Measurements from ENCODE around the gene SHISA4.

SHISA4 gene

DNA sequence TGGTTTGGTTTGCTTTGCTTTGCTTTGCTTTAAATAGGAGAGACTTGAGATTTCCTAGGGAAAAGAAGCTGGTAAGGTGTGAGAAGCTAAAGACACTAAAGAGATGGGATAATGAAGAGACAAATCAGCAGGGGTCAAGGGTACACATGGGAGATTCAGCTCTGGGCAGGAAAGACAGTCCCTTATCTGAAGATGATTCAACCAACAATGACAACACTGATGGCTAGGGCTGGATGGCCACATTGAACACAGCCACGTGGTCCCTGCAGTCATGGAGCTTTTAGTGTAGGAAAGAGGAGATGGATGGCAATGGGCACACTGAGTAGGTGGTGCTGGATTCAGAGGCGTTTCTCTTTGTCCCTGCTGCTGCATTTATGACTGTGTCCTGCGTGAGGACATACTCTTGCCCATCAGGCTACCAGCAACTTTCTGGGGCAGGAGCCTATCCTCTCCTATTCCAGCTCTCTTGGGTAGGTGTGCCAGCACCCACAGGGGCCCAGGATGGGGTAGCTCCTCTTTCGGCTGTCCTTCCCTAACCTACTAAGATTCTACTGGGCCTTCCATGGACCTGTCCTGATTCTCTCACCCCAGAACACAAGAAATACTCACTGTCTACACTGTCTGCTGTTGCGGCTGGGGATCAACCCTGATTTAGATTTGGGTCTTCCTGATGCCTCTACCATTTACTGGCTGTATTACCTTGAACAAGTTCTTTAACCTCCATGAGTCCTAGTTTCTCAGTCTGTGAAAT is 1.4 kb upstream of the SHISA4 start:
- Histone ChIP-seq H3K27ac (no peak overlapping the region), H3K36me3 (peaks cover 14% of the 10 kb centered on the region), H3K4me3 (ENCODE audit: low read depth, low read length) (no peak overlapping the region), H3K9me3 (ENCODE audit: severe bottlenecking) (no peaks in the 10 kb centered on the region), H3K27me3 (ENCODE audit: insufficient read depth, low read depth, severe bottlenecking) (no peaks in the 10 kb centered on the region)
- DNase-seq: no peak
- TF ChIP-seq, protein P1, sequence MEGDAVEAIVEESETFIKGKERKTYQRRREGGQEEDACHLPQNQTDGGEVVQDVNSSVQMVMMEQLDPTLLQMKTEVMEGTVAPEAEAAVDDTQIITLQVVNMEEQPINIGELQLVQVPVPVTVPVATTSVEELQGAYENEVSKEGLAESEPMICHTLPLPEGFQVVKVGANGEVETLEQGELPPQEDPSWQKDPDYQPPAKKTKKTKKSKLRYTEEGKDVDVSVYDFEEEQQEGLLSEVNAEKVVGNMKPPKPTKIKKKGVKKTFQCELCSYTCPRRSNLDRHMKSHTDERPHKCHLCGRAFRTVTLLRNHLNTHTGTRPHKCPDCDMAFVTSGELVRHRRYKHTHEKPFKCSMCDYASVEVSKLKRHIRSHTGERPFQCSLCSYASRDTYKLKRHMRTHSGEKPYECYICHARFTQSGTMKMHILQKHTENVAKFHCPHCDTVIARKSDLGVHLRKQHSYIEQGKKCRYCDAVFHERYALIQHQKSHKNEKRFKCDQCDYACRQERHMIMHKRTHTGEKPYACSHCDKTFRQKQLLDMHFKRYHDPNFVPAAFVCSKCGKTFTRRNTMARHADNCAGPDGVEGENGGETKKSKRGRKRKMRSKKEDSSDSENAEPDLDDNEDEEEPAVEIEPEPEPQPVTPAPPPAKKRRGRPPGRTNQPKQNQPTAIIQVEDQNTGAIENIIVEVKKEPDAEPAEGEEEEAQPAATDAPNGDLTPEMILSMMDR (IDR thresholded peaks at IDR 0.05; ENCODE audit: low read depth, low read length): no peak

DNA sequence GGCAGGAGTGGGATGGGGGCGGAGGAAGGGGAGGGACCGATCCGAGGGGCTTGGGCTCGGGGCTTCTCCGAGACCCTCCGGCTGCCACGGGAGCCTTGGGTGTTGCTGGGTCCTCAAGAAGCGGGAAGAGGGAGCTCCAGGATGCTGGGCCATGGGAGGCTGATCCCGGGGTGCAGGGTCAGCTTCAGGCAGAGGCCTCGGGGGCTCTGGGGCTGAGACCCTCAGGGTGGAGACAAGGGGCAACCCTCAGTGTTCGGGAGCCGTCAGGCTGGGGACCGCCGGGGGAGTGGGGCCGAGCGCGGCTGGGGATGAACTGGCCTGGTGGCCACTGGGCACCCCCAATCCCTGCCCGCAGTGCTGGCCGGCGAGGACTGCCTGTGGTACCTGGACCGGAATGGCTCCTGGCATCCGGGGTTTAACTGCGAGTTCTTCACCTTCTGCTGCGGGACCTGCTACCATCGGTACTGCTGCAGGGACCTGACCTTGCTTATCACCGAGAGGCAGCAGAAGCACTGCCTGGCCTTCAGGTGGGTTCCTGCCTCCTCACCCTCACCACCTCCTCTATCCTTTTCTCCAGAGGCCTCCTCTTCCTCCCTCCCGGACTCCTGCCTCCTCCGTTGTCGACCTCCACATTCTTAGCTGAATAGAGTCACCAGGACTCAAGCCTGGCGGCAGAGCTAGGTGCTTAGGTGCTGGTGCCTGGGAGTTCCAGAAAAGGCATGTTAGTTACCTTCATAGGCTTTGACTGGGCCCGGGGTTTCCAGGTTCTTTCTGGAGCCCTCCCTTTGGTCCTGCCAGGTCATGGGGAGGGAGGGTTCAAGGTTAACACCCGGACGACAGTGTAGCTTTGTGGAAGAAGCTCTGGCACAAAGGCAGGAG is 631 bp downstream of the SHISA4 start:
- Histone ChIP-seq H3K36me3 (peaks cover 14% of the 10 kb centered on the region), H3K27ac (peak overlapping the region; percentile 45), H3K4me3 (ENCODE audit: low read depth, low read length) (peak overlapping the region; percentile 58), H3K9me3 (ENCODE audit: severe bottlenecking) (no peaks in the 10 kb centered on the region), H3K27me3 (ENCODE audit: insufficient read depth, low read depth, severe bottlenecking) (no peaks in the 10 kb centered on the region)
- TF ChIP-seq, protein P1 (IDR thresholded peaks at IDR 0.05; ENCODE audit: low read depth, low read length): no peak
- DNase-seq: peak; percentile 41

DNA sequence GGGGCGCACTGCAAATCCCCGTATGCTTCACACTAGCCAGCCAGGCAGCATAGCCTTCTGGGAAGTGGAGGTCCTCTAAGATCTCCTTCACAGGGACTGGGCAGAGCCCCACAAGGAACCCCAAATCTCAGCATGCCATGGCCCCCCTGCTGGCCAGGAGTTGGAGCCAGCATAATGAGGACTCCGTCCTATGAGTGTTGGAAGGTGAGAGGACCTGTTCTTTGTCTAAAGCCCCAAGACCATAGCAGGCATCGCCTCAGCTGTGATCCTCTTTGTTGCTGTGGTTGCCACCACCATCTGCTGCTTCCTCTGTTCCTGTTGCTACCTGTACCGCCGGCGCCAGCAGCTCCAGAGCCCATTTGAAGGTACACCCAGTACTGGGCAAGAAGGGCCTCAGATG is 1.5 kb downstream of the SHISA4 start:
- Histone ChIP-seq H3K4me3 (ENCODE audit: low read depth, low read length) (no peak overlapping the region), H3K27ac (peak overlapping the region; percentile 43), H3K27me3 (ENCODE audit: insufficient read depth, low read depth, severe bottlenecking) (no peaks in the 10 kb centered on the region), H3K36me3 (peaks cover 14% of the 10 kb centered on the region), H3K9me3 (ENCODE audit: severe bottlenecking) (no peaks in the 10 kb centered on the region)
- peak; percentile 80 for DNase-seq
- TF ChIP-seq, protein P1 (IDR thresholded peaks at IDR 0.05; ENCODE audit: low read depth, low read length): peak; percentile 22; the same call in 1 of the 2 replicates

DNA sequence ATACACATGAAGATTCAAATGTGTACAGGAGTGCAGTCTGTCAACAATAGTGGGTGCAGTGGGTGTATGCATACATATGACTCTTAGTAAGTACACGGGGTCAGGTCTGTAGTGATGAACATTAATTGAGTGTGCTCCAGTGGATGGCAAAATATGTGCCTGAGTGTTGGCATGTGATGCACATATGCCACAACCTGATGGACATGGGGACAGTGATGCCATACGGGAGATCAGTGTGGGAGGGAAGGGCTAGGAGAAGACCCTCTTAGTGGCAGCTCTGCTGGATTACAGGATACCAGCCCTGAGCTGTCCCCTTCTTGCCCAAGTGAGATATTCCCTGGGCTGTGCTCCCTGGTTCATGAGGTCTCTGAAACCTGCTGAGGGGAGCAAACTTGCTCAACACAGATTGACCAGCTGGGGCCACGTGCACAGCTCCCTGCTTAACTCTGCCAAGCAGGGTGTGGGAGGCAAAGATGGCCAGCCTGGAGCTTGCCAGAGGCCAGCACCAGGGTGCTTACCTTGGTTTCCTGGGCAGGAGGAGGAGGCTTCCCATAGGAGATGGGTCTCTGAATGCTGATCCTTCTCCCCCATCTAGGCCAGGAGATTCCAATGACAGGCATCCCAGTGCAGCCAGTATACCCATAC is 2.2 kb downstream of the SHISA4 start:
- peak overlapping the region; percentile 43 for H3K27ac ChIP-seq
- H3K27me3 ChIP-seq (ENCODE audit: insufficient read depth, low read depth, severe bottlenecking): no peaks in the 10 kb centered on the region
- TF ChIP-seq, protein P1 (IDR thresholded peaks at IDR 0.05; ENCODE audit: low read depth, low read length): no peak
- DNase-seq: no peak
- H3K36me3 ChIP-seq: peaks cover 14% of the 10 kb centered on the region
- no peaks in the 10 kb centered on the region for H3K9me3 ChIP-seq (ENCODE audit: severe bottlenecking)
- H3K4me3 ChIP-seq (ENCODE audit: low read depth, low read length): no peak overlapping the region

DNA sequence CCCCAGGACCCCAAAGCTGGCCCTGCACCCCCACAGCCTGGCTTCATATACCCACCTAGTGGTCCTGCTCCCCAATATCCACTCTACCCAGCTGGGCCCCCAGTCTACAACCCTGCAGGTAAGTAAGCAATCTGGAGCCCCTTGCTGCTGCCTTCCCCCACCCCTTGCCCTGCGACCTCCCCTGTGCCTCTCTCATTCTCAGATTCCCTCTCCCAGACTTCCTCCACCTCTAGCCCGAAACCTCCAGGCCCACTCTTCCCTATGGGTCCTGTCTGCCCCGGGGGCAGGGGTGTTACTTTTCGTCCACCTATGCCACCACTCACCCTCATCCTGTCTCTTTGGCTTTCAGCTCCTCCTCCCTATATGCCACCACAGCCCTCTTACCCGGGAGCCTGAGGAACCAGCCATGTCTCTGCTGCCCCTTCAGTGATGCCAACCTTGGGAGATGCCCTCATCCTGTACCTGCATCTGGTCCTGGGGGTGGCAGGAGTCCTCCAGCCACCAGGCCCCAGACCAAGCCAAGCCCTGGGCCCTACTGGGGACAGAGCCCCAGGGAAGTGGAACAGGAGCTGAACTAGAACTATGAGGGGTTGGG is 2.9 kb downstream of the SHISA4 start:
- no peak for DNase-seq
- H3K27me3 ChIP-seq (ENCODE audit: insufficient read depth, low read depth, severe bottlenecking): no peaks in the 10 kb centered on the region
- TF ChIP-seq, protein P1 (IDR thresholded peaks at IDR 0.05; ENCODE audit: low read depth, low read length): no peak
- peaks cover 14% of the 10 kb centered on the region for H3K36me3 ChIP-seq
- no peak overlapping the region for H3K27ac ChIP-seq
- H3K9me3 ChIP-seq (ENCODE audit: severe bottlenecking): no peaks in the 10 kb centered on the region
- H3K4me3 ChIP-seq (ENCODE audit: low read depth, low read length): no peak overlapping the region
